GM18499 (cell line): ENCODE results near the gene PLPPR3.
"Not testable (repeated sequence)": the region's sequence is repeated elsewhere in the genome, so short reads cannot be mapped to it uniquely, and the experiment has no call there.

Source experiments
- ATAC-seq: cut with Tn5 transposase; IDR thresholded peaks from one replicate; pipeline ENCODE4 v1.9.1; 2021; ENCODE audit warnings: moderate number of reproducible peaks; ENCODE audit not compliant: insufficient read depth, unreplicated experiment

PLPPR3 gene

DNA sequence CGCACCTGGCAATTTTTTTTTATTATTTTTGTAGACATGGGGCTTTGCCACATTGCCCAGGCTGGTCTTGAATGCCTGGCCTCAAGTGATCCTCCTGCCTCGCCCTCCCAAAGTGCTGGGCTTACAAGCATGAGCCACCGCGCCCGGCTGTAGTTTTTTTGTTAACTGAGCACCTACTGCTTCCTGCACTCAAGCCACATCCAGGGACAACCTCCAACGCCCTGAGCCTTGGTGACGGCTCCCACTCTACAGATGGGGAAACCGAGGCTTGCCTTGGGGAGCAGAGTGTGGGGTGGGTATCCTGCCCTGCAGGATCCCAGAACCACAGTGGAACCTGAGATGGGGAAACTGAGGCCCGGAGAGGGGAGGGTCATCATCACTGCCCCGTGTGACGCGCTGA is 33.4 kb upstream of the PLPPR3 start:
- ATAC-seq, result no peak

DNA sequence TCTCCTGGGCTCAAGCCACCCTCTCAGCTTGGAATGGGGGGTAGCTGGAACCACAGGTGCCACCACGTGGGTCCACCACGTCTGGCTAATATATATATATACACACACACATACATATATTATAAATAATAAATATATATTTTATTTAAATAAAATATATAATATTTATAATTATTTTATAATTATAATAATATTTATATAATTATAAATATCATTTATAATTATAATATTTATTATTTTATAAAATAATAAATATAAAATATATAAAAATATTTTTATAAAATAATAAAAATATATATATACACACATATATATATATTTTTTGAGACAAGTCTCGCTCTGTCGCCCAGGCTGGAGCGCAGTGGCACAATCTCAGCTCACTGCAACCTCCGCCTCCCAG is 32.8 kb upstream of the PLPPR3 start:
- no peak for ATAC-seq

DNA sequence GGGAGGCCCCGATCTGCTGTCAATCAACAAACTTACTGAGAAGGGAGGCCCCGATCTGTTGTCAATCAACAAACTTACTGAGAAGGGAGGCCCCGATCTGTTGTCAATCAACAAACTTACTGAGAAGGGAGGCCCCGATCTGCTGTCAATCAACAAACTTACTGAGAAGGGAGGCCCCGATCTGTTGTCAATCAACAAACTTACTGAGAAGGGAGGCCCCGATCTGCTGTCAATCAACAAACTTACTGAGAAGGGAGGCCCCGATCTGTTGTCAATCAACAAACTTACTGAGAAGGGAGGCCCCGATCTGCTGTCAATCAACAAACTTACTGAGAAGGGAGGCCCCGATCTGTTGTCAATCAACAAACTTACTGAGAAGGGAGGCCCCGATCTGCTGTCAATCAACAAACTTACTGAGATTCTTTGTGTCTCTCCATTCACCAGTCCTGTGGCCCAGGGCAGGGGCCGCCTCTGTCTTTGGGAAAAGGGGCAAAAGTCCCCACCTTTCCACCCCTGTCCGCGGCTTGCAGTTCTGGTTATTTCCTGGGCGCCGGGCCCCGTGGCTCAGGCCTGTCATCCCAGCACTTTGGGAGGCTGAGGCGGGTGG is 32.0 kb upstream of the PLPPR3 start:
- ATAC-seq, result not testable (repeated sequence)

DNA sequence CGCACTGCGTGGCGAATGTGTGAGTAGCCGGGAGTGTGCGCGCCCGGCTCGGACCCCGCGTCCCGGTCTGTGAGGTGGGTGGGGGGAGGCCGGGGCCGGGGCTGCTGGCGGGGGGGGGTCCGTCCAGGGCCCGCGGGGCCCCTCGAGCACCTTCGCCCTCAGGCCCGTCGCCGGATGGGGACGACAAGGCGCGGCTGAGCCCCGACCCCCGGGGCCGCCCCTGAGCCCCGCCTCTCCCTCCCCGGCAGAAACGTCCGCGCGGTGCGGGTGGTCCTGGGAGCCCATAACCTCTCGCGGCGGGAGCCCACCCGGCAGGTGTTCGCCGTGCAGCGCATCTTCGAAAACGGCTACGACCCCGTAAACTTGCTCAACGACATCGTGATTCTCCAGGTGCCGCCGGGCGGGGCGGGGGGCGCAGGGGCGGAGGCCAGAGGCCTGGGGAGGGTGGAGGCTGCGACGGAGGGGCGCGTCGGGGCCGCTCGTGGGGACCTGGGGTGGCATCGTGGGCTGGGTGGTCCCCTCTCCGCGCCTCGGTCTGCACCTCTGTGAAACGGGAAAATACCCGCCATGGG is 31.3 kb upstream of the PLPPR3 start:
- no peak for ATAC-seq

DNA sequence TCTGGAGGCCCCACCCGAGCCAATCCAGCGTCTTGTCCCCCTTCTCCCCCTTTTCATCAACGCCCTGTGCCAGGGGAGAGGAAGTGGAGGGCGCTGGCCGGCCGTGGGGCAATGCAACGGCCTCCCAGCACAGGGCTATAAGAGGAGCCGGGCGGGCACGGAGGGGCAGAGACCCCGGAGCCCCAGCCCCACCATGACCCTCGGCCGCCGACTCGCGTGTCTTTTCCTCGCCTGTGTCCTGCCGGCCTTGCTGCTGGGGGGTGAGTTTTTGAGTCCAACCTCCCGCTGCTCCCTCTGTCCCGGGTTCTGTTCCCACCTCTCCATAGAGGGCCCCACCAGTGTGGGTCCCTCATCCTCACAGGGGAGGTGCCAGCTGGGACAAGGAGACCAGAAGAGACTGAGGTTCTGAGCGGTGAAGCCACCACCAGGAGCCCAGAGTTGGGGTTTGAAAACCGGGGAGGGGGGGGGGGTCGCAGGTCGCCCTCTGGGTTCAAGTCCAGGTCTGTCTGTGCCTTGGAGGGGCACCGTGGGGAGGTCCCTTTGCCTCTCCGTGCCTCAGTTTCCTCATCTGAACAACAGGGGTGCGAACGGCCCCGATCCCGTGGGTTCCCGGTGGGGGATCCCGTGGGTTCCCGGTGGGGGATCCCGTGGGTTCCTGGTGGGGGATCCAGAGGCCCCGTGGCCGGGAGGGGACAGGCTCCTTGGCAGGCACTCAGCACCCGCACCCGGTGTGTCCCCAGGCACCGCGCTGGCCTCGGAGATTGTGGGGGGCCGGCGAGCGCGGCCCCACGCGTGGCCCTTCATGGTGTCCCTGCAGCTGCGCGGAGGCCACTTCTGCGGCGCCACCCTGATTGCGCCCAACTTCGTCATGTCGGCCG is 30.6 kb upstream of the PLPPR3 start, which contains the start of gene ELANE:
ELANE (plus strand) TSS at position 168 of the 878 bp plus-strand sequence; CDS start at position 194, 26 bp downstream.
- no peak for ATAC-seq

DNA sequence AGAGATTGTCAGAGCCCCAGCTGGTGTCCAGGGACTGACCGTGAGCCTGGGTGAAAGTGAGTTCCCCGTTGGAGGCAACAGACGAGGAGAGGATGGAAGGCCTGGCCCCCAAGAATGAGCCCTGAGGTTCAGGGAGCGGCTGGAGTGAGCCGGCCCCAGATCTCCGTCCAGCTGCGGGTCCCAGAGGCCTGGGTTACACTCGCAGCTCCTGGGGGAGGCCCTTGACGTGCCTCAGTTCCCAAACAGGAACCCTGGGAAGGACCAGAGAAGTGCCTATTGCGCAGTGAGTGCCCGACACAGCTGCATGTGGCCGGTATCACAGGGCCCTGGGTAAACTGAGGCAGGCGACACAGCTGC is 29.2 kb upstream of the PLPPR3 start:
- no peak for ATAC-seq

DNA sequence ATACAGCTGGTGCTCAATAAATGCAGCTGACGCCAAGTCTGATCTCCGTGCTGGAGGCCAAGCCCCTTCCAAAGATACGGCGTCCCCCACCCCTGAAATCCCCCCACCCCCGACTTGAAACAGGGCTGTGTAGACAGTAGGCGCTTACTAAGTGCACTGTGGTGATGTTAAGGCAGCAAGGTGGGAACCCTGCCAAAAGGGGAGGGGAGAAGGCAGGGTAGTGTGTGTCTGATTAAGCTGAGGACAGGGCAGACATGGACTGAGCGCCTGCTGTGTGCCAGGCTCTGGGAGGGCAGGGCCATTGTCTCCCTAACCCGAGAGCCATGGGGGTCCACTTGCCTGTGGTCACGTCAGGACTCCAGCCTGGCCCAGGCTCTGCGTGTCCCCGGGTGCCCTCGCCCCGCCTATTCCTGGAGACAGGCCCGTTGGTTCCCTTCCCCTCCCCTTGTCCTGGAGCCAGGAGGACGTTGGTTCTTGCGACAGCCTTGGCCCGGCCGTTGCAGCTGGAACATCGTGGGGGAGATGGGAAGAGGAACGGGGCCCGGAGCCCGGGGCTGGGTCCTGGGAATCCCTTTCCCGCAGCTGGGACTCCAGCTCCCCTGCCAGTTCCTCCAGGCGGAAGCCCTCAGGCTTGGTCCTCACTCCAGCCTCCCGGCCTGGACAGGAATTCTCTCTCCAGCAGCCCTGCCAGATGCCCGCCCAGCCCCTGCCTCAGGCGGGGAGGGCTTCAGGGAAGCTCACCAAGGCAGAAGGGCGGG is 28.6 kb upstream of the PLPPR3 start:
- ATAC-seq, result no peak

DNA sequence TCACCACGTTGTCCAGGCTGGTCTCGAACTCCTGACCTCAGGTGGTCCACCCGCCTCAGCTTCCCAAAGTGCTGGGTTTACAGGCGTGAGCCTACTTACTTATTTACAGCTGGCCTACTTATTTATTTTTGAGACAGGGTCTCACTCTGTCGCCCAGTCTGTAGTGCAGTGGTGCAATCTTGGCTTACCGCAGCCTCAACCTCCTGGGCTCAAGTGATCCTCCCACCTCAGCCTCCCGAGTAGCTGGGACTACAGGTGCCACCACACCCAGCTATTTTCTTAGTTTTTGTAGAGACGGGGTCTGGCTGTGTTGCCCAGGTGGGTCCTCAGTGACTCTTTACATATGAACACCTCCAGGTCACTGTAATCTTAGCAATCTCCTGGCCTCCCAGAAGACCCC is 27.4 kb upstream of the PLPPR3 start:
- not testable (repeated sequence) for ATAC-seq

DNA sequence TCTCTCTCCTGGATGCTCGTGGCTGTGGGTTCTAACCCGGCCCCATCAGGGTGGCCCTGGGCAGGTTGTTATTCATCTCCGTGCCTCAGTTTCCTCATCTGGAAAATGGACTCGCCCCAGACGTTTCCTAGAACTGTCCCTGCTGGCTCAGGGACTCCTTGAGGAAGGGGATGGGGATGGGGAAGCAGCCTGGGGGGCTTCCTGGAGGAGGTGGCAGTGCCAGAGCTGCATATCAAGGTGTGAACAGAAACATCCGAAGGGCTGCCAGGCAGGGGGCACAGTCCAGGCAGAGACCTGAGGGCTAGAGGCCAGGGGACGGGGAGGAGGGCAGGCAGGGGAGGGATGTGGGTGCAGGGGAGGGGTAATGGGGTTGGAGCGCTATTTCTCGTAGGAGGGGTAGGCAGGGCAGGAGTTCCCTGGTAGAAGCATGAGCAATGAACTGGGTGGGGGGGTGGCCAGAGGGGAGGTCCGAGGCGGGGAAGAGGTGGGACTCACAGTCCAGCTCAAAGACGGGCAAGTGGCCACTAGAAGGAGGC is 26.7 kb upstream of the PLPPR3 start:
- no peak for ATAC-seq

DNA sequence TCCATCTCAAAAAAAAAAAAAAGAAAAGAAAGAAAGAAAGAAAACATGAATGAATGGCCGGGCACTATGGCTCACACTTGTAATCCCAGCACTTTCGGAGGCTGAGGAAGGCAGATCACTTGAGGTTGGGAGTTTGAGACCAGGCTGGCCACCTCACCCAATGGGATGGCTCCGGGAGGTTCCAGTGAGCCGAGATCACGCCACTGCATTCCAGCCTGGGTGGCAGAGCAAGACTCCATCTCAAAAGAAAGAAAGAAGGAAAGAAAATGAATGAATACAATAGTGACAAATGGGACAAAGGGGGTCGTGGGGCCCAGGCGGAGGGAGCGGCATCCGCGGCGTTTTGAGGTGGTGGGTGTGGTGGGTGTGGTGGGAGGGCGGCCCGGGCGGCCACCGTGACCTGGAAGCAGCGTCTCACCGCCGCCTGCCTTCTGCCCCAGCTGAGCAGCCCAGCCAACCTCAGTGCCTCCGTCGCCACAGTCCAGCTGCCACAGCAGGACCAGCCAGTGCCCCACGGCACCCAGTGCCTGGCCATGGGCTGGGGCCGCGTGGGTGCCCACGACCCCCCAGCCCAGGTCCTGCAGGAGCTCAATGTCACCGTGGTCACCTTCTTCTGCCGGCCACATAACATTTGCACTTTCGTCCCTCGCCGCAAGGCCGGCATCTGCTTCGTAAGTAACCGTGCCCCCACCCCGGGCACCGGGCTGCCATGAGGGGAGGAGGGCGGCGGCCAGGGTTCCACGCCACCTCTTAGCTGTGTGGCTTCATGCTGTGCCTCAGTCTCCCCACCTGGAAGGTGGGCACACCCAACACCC is 24.2 kb upstream of the PLPPR3 start:
- ATAC-seq, result no peak

DNA sequence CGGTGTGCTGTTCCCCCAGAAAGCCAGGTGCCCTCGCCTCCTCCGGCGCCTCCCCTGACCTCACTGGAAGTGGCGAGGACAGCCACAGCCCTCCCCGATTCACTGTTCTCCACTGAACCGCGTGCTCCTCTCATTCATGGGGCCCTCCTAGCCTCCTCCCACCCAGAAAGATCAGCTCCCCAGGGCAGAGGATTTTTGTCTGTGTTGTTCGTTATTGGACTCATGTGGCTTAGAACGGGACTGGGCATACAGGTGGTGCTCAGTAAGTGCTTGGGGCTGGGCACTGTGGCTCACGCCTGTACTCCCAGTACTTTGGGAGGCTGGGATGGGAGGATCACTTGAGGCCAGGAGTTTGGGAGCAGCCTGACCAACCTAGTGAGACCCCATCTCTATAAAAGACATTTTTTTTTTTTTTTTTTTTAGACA is 22.8 kb upstream of the PLPPR3 start:
- no peak for ATAC-seq

DNA sequence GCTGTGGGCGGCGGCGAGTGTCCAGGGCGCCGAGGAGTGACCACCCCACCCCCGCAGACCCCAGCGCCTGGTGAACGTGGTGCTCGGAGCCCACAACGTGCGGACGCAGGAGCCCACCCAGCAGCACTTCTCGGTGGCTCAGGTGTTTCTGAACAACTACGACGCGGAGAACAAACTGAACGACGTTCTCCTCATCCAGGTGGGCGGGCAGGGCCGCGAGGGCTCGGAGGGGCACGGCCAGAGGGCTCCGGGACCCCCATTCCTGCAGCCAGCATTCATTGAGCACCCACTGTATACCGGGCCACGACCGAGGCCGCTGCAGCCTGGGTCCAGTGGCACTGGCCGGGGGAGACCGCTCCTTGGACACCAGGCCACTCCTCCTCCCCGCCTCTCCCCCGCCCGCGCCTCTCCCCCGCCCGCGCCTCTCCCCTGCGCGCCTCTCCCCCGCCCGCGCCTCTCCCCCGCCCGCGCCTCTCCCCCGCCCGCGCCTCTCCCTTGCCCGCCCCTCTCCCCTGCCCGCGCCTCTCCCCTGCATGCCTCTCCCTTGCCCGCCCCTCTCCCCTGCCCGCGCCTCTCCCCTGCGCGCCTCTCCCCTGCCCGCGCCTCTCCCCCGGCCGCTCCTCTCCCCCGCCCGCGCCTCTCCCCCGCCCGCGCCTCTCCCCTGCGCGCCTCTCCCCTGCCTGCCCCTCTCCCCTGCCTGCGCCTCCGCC is 22.2 kb upstream of the PLPPR3 start:
- ATAC-seq, result no peak

DNA sequence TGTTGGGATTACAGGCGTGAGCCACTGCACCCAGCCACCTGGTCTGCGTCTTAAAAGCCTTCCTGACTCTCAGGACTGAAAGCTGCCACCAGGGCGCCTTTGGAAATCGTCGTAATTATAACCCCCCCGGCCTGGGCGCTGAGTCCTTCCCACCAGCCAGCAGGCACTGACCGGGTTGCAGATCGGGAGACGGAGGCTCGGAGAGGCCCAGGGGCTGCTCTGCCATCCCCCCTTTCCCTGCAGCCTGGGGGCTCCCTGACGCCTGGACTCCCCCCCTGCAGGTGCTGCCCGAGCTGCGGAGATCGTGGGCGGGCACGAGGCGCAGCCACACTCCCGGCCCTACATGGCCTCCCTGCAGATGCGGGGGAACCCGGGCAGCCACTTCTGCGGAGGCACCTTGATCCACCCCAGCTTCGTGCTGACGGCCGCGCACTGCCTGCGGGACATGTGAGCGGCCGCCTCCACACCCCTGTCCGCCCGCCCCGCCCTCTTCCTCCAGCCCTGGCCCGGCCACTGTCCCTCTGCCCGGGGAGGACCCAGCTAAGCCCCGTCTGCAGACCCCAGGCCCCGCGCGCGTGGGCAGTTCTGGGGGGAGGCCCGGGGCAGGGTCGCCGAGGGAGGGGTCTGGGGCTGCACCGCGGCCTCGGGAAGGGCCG is 21.6 kb upstream of the PLPPR3 start:
- ATAC-seq, result no peak

DNA sequence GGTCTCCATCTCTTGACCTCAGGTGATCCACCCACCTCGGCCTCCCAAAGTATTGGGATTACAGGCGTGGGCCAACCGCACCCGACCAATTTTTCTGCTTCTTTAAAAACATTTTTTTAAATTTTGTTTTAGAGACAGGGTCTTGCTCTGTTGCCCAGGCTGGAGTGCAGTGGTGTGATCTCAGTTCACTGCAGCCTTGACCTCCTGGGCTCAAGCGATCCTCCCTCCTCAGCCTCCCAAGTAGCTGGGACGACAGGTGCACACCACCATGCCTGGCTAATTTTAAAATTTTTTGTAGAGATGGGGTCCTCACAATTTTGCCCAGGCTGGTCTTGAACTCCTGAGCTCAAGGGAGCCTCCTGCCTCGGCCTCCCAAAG is 21.0 kb upstream of the PLPPR3 start:
- ATAC-seq, result not testable (repeated sequence)

DNA sequence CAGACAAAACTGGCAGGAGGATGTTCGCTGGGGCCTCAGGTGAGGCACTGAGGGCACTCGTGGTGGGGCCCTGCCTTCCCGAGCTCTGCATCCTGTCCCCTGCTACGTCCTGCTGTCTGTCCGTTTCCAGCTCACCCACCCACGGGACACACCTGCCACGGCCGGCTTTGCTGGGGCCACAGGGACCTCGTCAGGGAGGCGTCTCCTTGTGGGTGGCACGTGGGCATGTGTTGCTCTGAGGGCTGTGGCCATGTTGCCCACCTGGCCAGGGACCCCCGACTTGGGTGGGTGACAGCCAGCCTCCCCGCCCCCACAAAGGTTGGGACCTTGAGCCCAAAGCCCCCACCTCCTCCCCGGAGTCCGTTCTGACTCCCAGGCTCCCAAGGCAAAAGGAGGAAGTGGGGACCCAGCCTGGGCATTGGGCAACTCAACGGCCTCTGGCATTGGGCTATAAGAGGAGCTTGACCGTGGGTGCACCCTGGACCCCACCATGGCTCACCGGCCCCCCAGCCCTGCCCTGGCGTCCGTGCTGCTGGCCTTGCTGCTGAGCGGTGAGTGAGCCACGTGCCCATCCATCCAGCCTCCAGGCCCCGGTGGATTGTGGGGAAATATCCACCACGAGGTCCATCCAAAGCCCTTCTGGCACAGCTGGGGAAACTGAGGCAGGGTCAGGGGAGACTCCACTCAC is 18.9 kb upstream of the PLPPR3 start, which contains the start of gene PRTN3:
PRTN3 (plus strand) TSS at position 481 of the 688 bp plus-strand sequence; CDS start at position 491, 10 bp downstream.
- ATAC-seq, result no peak

DNA sequence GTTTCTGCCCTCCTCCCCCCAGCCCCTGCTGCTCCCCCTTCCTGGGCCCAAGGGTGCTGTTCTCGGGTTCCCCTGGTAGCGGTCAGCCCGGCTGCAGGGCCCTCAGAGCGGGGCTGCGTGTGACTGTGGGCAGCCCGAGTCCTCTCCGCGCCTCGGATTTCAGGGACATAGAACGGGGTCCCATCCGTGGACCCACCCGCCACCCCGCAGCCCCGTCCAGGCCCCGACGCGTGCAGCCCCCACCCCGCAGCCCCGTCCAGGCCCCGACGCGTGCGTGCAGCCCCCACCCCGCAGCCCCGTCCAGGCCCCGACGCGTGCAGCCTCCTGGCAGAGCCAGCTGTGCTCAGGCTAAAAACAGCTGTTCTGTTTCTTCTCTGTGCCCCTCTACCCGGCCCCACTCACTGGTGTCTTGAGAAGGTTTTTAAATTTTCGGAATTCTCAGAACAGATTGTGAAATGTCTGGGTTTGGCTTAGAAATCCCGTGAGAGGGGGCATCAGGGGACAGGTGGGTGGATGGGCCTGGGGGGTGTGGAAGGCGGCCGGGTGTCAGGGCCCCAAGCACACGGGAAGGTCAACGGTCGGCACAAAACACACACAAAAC is 13.6 kb upstream of the PLPPR3 start:
- ATAC-seq, result no peak

DNA sequence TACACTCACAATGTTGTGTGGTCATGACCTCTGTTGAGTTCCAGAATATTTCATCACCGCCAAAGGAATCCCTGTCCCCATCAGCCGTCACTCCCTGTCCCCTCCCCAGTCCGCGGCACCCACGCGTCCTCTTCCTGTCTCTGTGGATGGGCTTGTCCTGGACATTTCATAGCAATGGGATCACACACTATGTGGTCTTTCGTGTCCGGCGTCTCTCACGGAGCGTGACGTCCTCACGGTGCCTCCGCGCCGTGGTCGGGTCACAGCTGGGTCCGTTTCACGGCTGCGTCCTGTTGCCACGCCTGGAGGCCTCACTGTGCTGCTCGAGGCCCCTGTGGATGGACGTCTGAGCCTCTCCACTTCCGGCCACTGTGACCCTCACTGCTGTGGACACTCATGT is 12.5 kb upstream of the PLPPR3 start:
- no peak for ATAC-seq
